H1 (cell line): ENCODE data around the gene UNC5B. TPM values are rescaled to one million over a fixed set of nuclear protein-coding genes. Genes with fewer than 3 reads are reported as not detected.

Source experiments
- CTCF ChIA-PET: fragments of 300-600 bp; sonication (Branson Sonifier 250); formaldehyde crosslinking; loops from one replicate; lab custom pipeline; 2021; ENCODE audit not compliant: partially characterized antibody; lab: Charles Lee
- POLR2A ChIA-PET: fragments of 300-600 bp; sonication (Branson Sonifier 250); formaldehyde crosslinking; loops from one replicate; lab custom pipeline; 2021; ENCODE audit warnings: inconsistent platforms; ENCODE audit not compliant: partially characterized antibody; lab: Charles Lee
- DNase-seq, 2 experiments: peaks; one replicate each; pipeline versions ENCODE4 v3.0.0 to v3.0.0-alpha.2; 2010 to 2022; ENCODE audit warnings: low spot score in 2 of 2, low read depth in 1 of 2, mixed read lengths in 1 of 2
- FAIRE-seq: peaks from 2 replicates; lab custom pipeline; 2011; peaks lifted over from hg19 to GRCh38; lab: Jason Lieb, UNC
- H2AFZ ChIP-seq: 2 replicates; pipeline ENCODE4 v1.8.1; 2012; ENCODE audit warnings: low read length, inconsistent platforms
- H2AK5ac ChIP-seq: 2 replicates; pipeline ENCODE4 v1.6.1; 2013; ENCODE audit warnings: low read depth, low read length
- H2BK120ac ChIP-seq: replicated peaks from 2 replicates; pipeline ENCODE3; 2013; ENCODE audit warnings: low read depth, low read length, inconsistent platforms
- H2BK12ac ChIP-seq: 2 replicates; pipeline ENCODE4 v1.6.1; 2013; ENCODE audit warnings: low read depth, low read length
- H2BK15ac ChIP-seq: 2 replicates; pipeline ENCODE4 v1.6.1; 2013; ENCODE audit warnings: low read length
- H2BK20ac ChIP-seq: 2 replicates; pipeline ENCODE4 v1.6.1; 2013; ENCODE audit warnings: low read length
- H2BK5ac ChIP-seq: 2 replicates; pipeline ENCODE4 v1.6.1; 2013; ENCODE audit warnings: low read depth, low read length
- H3K14ac ChIP-seq: 2 replicates; pipeline ENCODE4 v1.6.1; 2013; ENCODE audit warnings: inconsistent platforms; ENCODE audit not compliant: insufficient read length
- H3K18ac ChIP-seq: 2 replicates; pipeline ENCODE4 v1.6.1; 2013; ENCODE audit warnings: low read length; ENCODE audit errors: extremely low read depth
- H3K23ac ChIP-seq: 2 replicates; pipeline ENCODE4 v1.6.1; 2013; ENCODE audit warnings: inconsistent platforms; ENCODE audit not compliant: insufficient read length
- H3K23me2 ChIP-seq: 2 replicates; pipeline ENCODE4 v1.6.1; 2013; ENCODE audit warnings: low read depth, low read length
- H3K27ac ChIP-seq: 2 replicates; pipeline ENCODE4 v1.6.1; 2011; ENCODE audit warnings: low read depth, low read length, inconsistent platforms
- H3K27me3 ChIP-seq, 4 experiments: replicated peaks in 1 of 4; 1 replicate in 1 of 4; 2 replicates in 3 of 4; pipeline versions ENCODE4 v1.6.1 to v1.8.1; 2011 to 2013; ENCODE audit warnings: low read length in 3 of 4, mild to moderate bottlenecking in 3 of 4, inconsistent platforms in 2 of 4, mixed read lengths in 2 of 4, moderate library complexity in 1 of 4; ENCODE audit not compliant: control insufficient read depth in 3 of 4, insufficient read depth in 3 of 4; ENCODE audit errors: extremely low read depth in 1 of 4
- H3K36me3 ChIP-seq, 4 experiments: 2 replicates each; pipeline versions ENCODE4 v1.6.1 to v1.8.1; 2011 to 2013; ENCODE audit warnings: mild to moderate bottlenecking in 4 of 4, low read length in 3 of 4, moderate library complexity in 2 of 4, control low read depth in 1 of 4, inconsistent platforms in 1 of 4; ENCODE audit not compliant: insufficient read depth in 4 of 4, control insufficient read depth in 2 of 4
- H3K4ac ChIP-seq: replicated peaks from 2 replicates; pipeline ENCODE3; 2013; ENCODE audit warnings: low read length, low read depth, mixed read lengths, inconsistent platforms; ENCODE audit not compliant: insufficient read length
- H3K4me1 ChIP-seq, 4 experiments: replicated peaks in 1 of 4; 1 replicate in 1 of 4; 2 replicates in 3 of 4; pipeline versions ENCODE4 v1.6.1 to v1.8.1; 2011 to 2013; ENCODE audit warnings: low read length in 3 of 4, inconsistent platforms in 2 of 4, mixed read lengths in 1 of 4; ENCODE audit not compliant: insufficient read depth in 4 of 4, control insufficient read depth in 3 of 4
- H3K4me2 ChIP-seq, 2 experiments: 2 replicates each; pipeline versions ENCODE4 v1.6.1 to v1.8.1; 2011 to 2013; ENCODE audit warnings: low read depth in 2 of 2, low read length in 2 of 2, control low read depth in 1 of 2, inconsistent platforms in 1 of 2, mild to moderate bottlenecking in 1 of 2; ENCODE audit not compliant: insufficient read depth in 1 of 2
- H3K4me3 ChIP-seq, 4 experiments: fragments of 200-600, 300-600 bp in 1 of 4; sonication (generic), shearing (Covaris generic), sonication (Bioruptor Twin) in 1 of 4; 2 replicates each; pipeline versions ENCODE4 v1.5.1 to v1.8.1; 2011 to 2016; ENCODE audit warnings: low read length in 4 of 4, low read depth in 3 of 4, control low read depth in 2 of 4, inconsistent platforms in 2 of 4, mild to moderate bottlenecking in 2 of 4, mixed read lengths in 1 of 4, moderate library complexity in 1 of 4; ENCODE audit not compliant: insufficient read depth in 2 of 4; ENCODE audit errors: extremely low read depth in 1 of 4
- H3K56ac ChIP-seq: replicated peaks from 2 replicates; pipeline ENCODE3; 2013; ENCODE audit warnings: low read depth, mild to moderate bottlenecking, mixed read lengths, low read length, inconsistent platforms; ENCODE audit not compliant: insufficient read length
- H3K79me1 ChIP-seq: 2 replicates; pipeline ENCODE4 v1.6.1; 2013; ENCODE audit warnings: low read depth, low read length, control low read depth
- H3K79me2 ChIP-seq, 2 experiments: 2 replicates each; pipeline versions ENCODE4 v1.6.1 to v1.8.1; 2012 to 2013; ENCODE audit warnings: low read length in 2 of 2, mild to moderate bottlenecking in 2 of 2, inconsistent platforms in 1 of 2; ENCODE audit not compliant: insufficient read depth in 2 of 2, control insufficient read depth in 1 of 2
- H3K9ac ChIP-seq, 4 experiments: replicated peaks in 1 of 4; 1 replicate in 1 of 4; 2 replicates in 3 of 4; pipeline versions ENCODE4 v1.6.1 to v1.8.1; 2011 to 2013; ENCODE audit warnings: low read depth in 3 of 4, low read length in 3 of 4, control low read depth in 2 of 4, mild to moderate bottlenecking in 2 of 4, moderate library complexity in 2 of 4, inconsistent platforms in 1 of 4; ENCODE audit errors: extremely low read depth in 1 of 4
- H3K9me3 ChIP-seq, 2 experiments: 2 replicates each; pipeline versions ENCODE4 v1.6.1 to v1.8.1; 2012 to 2013; ENCODE audit warnings: mild to moderate bottlenecking in 2 of 2, moderate library complexity in 2 of 2, control low read depth in 1 of 2, inconsistent platforms in 1 of 2, low read depth in 1 of 2, low read length in 1 of 2, mixed read lengths in 1 of 2; ENCODE audit not compliant: insufficient read depth in 2 of 2
- H4K20me1 ChIP-seq, 2 experiments: replicated peaks in 1 of 2; 2 replicates each; pipeline versions ENCODE3 to v1.8.1; 2011 to 2013; ENCODE audit warnings: inconsistent platforms in 2 of 2, low read length in 2 of 2, mild to moderate bottlenecking in 1 of 2; ENCODE audit not compliant: insufficient read depth in 2 of 2, control insufficient read depth in 1 of 2
- H4K5ac ChIP-seq: 2 replicates; pipeline ENCODE4 v1.6.1; 2013; ENCODE audit warnings: low read length, low read depth, mixed read lengths, inconsistent platforms; ENCODE audit not compliant: insufficient read length
- H4K8ac ChIP-seq: 2 replicates; pipeline ENCODE4 v1.8.0; 2013; ENCODE audit warnings: mild to moderate bottlenecking, moderate library complexity, low read length, inconsistent platforms; ENCODE audit not compliant: insufficient read depth; ENCODE audit errors: extremely low read depth
- H4K91ac ChIP-seq: replicated peaks from 2 replicates; pipeline ENCODE3; 2013; ENCODE audit warnings: low read length, mixed read lengths, inconsistent platforms; ENCODE audit not compliant: insufficient read length
- SP1 ChIP-seq: IDR thresholded peaks from 2 replicates; pipeline ENCODE4 v1.6.1; 2011; ENCODE audit warnings: low read depth, low read length
- WGBS, 2 experiments: shearing (Covaris generic) in 1 of 2; methylation state at CpG; one replicate each; pipeline versions ENCODE4 v1.1.6 to v1.1.7; 2013 to 2015; ENCODE audit warnings: low lambda C conversion rate in 2 of 2, mixed read lengths in 2 of 2, inconsistent platforms in 1 of 2, low coverage in 1 of 2, missing lambda C conversion rate in 1 of 2; ENCODE audit not compliant: insufficient replicate concordance in 2 of 2, insufficient coverage in 1 of 2, insufficient read length in 1 of 2; ENCODE audit errors: extremely low coverage in 1 of 2, missing lambda C conversion rate in 1 of 2; 5-methylcytosine and 5-hydroxymethylcytosine counted together
- polyA plus RNA-seq, 7 experiments: library from polyadenylated mRNA; depleted of rRNA in 3 of 7; stranded (reverse) in 5 of 7; unstranded in 2 of 7; fragments of >200 nt in 5 of 7; fragments of 200-250 nt in 2 of 7; gene quantifications; 1 replicate in 5 of 7; 2 replicates in 1 of 7; 4 replicates in 1 of 7; pipeline versions ENCODE4 v1.2.1 to v1.2.3, GENCODE V29; 2011 to 2013; ENCODE audit warnings: missing spikeins in 2 of 7, mixed read lengths in 2 of 7
- total RNA-seq: library from RNA; stranded (reverse); fragmentation: NEBNext Ultra II Directional; extraction: Animal tissue kit (Norgen Biotek cat#: 25700); gene quantifications from 2 replicates; pipeline ENCODE4 v1.2.1, GENCODE V29; 2021

The UNC5B gene
- total and polyA plus RNA-seq, 2 of the 8 experiments (the other 6 are each of a cell fraction or from before 2014, with no cell fraction given), result 27.9 to 31.8 TPM

DNA sequence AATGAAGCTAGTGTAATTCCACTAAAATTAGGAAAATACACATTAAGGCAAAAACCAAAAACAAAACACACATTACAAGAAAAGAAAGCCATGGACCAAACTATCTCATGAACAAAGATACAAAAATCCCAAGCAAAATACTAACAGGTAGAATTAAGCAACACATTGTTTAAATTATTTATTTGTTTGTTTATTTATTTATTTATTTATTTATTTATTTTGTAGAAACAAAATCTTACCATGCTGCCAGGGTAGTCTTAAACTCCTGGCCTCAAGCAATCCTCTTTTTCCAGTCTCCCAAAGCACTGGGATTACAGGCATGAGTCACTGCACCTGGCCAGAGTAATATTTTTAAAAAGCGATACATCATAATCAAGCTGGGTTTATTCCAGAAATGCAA lies 99.8 kb downstream of the UNC5B start:
- no peaks in the 10 kb centered on the region; a peak in 1 of 4 replicates for H3K79me2 ChIP-seq
- H3K9ac ChIP-seq, result no peak overlapping the region
- H3K9me3 ChIP-seq, result no peaks in the 10 kb centered on the region
- H2BK20ac ChIP-seq, result no peak overlapping the region
- H3K27me3 ChIP-seq, result peaks cover 0 to 12% (median 3%) of the 10 kb centered on the region in 4 experiments; a peak in 4 of 7 replicates
- no peak overlapping the region for H3K56ac ChIP-seq
- no peak overlapping the region for H3K4me3 ChIP-seq
- no peaks in the 10 kb centered on the region for H3K79me1 ChIP-seq
- no peak for DNase-seq
- ChIA-PET POLR2A (no interaction called here), CTCF (interaction anchor here (0.6 to 22.4 kb wide), 7 partner anchors 34 to 527 kb away, joined by 3 to 401 read pairs (median 5); no protein-coding TSS in a partner anchor)
- H3K4ac ChIP-seq, result no peak overlapping the region
- no peak overlapping the region for H2BK15ac ChIP-seq
- H2BK12ac ChIP-seq, result no peak overlapping the region
- peaks cover 2 to 5% (median 3%) of the 10 kb centered on the region in 4 experiments; a peak in 4 of 7 replicates for H3K4me1 ChIP-seq
- no peak overlapping the region for H4K91ac ChIP-seq
- no peak overlapping the region for H3K18ac ChIP-seq
- FAIRE-seq, result no peak
- no peaks in the 10 kb centered on the region for H3K23me2 ChIP-seq
- WGBS, 2 experiments, result 100% methylated on average over 1 of the region's 1 CpG; no CpG with 5 or more reads in 1 of the 2 experiments
- no peaks in the 10 kb centered on the region for H3K36me3 ChIP-seq
- no peak for TF ChIP-seq SP1
- no peak overlapping the region for H4K8ac ChIP-seq
- no peaks in the 10 kb centered on the region for H4K20me1 ChIP-seq
- H2AFZ ChIP-seq, result no peak overlapping the region
- H2BK5ac ChIP-seq, result no peak overlapping the region
- H2BK120ac ChIP-seq, result no peak overlapping the region
- H3K14ac ChIP-seq, result no peak overlapping the region
- H3K23ac ChIP-seq, result no peak overlapping the region
- H2AK5ac ChIP-seq, result no peak overlapping the region
- H3K4me2 ChIP-seq, result no peak overlapping the region
- H3K27ac ChIP-seq, result no peak overlapping the region
- no peak overlapping the region for H4K5ac ChIP-seq
